ENCODE measurements around the gene NTMT1.

DNA sequence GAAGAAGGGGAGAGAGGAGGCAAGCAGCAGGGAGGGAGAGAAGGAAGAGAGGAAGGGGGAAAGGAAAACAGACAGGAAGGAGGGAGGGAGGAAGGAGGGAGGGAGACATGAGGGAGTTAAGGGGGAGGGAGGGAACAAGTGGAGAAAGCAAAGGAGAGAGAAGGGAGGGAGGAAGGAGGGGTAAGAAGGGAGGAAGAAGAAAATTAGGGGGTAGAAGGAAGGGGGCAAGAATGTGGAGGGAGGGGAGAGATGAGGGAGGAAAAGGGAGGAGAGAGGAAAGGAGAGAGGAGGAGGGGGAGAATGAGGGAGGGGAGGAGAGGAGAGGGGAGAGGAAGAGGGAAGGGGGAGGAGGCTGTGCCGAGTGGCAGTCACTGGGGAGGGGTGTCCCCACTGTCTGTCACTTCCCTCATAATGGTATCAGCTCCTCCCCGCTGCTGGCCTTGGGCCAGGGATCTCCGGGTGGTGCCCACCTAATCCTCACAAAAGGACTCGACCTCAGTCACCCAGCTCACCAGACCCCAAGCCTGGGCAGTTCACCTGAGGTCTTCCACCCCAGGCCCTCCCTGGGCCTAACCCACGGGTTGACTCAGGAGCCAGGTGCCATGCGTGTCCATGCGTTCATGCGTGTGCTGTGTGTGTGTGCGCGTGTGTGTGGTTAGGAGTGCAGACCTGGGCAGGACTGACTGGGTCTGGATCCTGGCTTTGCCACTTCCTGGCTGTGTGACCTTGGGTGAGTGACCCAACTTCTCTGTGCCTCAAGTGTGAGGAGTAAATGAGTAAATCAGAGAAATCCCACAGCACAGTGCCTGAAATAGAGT is 23.2 kb upstream of the NTMT1 start:
- no peak for TF ChIP-seq POLR2A (IDR thresholded peaks at IDR 0.05)
- TF ChIP-seq, protein P1, sequence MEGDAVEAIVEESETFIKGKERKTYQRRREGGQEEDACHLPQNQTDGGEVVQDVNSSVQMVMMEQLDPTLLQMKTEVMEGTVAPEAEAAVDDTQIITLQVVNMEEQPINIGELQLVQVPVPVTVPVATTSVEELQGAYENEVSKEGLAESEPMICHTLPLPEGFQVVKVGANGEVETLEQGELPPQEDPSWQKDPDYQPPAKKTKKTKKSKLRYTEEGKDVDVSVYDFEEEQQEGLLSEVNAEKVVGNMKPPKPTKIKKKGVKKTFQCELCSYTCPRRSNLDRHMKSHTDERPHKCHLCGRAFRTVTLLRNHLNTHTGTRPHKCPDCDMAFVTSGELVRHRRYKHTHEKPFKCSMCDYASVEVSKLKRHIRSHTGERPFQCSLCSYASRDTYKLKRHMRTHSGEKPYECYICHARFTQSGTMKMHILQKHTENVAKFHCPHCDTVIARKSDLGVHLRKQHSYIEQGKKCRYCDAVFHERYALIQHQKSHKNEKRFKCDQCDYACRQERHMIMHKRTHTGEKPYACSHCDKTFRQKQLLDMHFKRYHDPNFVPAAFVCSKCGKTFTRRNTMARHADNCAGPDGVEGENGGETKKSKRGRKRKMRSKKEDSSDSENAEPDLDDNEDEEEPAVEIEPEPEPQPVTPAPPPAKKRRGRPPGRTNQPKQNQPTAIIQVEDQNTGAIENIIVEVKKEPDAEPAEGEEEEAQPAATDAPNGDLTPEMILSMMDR (IDR thresholded peaks at IDR 0.05) = no peak
